GM12865 (cell line): ENCODE data around the gene SASH1.

ENCODE experiments used
- DNase-seq: peaks from one replicate; pipeline ENCODE4 v3.0.0; 2010; ENCODE audit warnings: low read depth
- H3K4me3 ChIP-seq: 2 replicates; pipeline ENCODE4 v1.5.1; 2011; ENCODE audit warnings: mild to moderate bottlenecking, low read depth, low read length, control low read depth
- CTCF ChIP-seq: IDR thresholded peaks from 2 replicates; pipeline ENCODE4 v1.5.1; 2011; ENCODE audit warnings: low read length, control low read depth, low read depth, inconsistent platforms; ENCODE audit not compliant: insufficient read depth; ENCODE audit errors: missing control alignments

SASH1 gene

GRCh38 chr6:148530976-148531375, 188.3 kb downstream of the SASH1 start:
- DNase-seq = no peak
- H3K4me3 ChIP-seq = no peak overlapping the region
- no peak for TF ChIP-seq CTCF

- DNase-seq = no peak
- H3K4me3 ChIP-seq = no peak overlapping the region
- TF ChIP-seq CTCF = no peak
Observed at GRCh38 chr6:148532698-148533097, 190.1 kb downstream of the SASH1 start.

GRCh38 chr6:148533309-148534107, 190.9 kb downstream of the SASH1 start:
- no peak for DNase-seq
- no peak for TF ChIP-seq CTCF
- H3K4me3 ChIP-seq = no peak overlapping the region

GRCh38 chr6:148534871-148535270, 192.2 kb downstream of the SASH1 start:
- H3K4me3 ChIP-seq = no peak overlapping the region
- no peak for TF ChIP-seq CTCF
- no peak for DNase-seq

- TF ChIP-seq CTCF = no peak
- H3K4me3 ChIP-seq = no peak overlapping the region
- DNase-seq = no peak
Observed at GRCh38 chr6:148535381-148535780, 192.7 kb downstream of the SASH1 start.

GRCh38 chr6:148535976-148536375, 193.3 kb downstream of the SASH1 start:
- no peak for DNase-seq
- no peak overlapping the region for H3K4me3 ChIP-seq
- TF ChIP-seq CTCF = no peak
